ENCODE data around the gene FOXF1.

- TF ChIP-seq RFX5 (IDR thresholded peaks at IDR 0.05) (no peak), EP300 (IDR thresholded peaks at IDR 0.05) (no peak), POLR2A (IDR thresholded peaks at IDR 0.05; ENCODE audit: low read length) (no peak), CTCF (IDR thresholded peaks at IDR 0.05) (no peak), CEBPB (IDR thresholded peaks at IDR 0.05) (no peak), TP53 (CRISPR knock-in tag; IDR thresholded peaks at IDR 0.05) (no peak), MAZ (IDR thresholded peaks at IDR 0.05; ENCODE audit: borderline replicate concordance, low read depth, low read length) (no peak), USF2 (IDR thresholded peaks at IDR 0.05) (no peak), EHMT2 (IDR thresholded peaks at IDR 0.05; ENCODE audit: low read depth) (no peak), RNF2 (IDR thresholded peaks at IDR 0.05; ENCODE audit: borderline replicate concordance, low read depth) (no peak), FOSL2 (IDR thresholded peaks at IDR 0.05) (no peak), FOSL2 (CRISPR knock-in tag; IDR thresholded peaks at IDR 0.05) (no peak), ZFP36 (IDR thresholded peaks at IDR 0.05; ENCODE audit: borderline replicate concordance, partially characterized antibody) (no peak), HMGXB4 (CRISPR knock-in tag; IDR thresholded peaks at IDR 0.05; ENCODE audit: borderline replicate concordance) (no peak), NR3C1 (IDR thresholded peaks at IDR 0.05) (no peak)
Observed at GRCh38 chr16:86545954-86546637, 35.8 kb downstream of the FOXF1 start.
